HG02852 (cell line): Measurements from ENCODE around the gene SYNDIG1.

ENCODE experiments used
- ATAC-seq: cut with Tn5 transposase; IDR thresholded peaks from one replicate; pipeline ENCODE4 v1.9.1; 2021; ENCODE audit warnings: mild to moderate bottlenecking, moderate library complexity; ENCODE audit not compliant: unreplicated experiment

The SYNDIG1 gene

GRCh38 chr20:24559114-24559732, 89.8 kb downstream of the SYNDIG1 start:
- ATAC-seq = no peak

DNA sequence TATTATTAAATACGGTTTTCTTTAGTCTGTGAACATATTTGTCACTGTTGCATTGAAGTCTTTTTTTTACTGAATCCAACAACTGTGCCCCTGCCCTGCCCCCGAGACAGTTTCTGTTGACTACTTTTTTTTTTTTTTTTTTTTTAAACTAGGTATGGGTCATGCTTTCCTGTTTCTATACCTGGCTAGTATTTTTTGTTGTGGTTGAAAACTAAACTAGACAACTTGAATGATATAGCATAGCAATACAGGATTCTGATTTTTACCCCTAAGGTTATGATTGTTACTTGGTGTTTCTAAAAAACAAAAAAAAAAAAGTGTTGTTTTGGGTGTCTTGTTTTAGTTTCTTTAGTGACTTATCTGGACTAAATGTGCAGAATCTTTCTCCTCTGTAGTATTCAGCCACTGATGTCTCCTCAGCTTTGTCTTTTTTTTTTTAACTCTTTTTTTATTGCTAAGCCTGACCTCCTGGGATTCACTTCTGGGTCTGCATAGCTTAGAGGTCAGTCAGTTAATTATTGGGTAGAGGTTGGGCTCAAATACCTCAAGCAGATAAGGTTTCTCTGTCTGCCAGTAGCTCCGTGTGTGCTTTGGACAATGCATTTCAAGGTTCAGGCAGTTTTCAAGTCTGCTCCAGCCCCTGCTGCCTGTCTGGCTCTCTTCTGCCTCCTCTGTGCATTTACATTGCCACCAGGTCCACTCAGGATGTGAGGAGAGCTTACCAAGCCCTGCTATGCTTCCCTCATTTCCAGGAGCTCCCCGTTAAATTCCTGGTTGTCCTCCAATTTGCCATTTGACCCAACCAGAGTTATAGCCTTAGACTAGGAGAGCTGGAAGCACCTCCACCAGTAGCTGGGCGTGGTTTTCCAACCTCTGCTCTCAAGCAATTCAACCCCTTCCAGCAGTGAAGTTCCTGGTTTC, 91.4 kb downstream of the SYNDIG1 start:
- ATAC-seq = no peak

DNA sequence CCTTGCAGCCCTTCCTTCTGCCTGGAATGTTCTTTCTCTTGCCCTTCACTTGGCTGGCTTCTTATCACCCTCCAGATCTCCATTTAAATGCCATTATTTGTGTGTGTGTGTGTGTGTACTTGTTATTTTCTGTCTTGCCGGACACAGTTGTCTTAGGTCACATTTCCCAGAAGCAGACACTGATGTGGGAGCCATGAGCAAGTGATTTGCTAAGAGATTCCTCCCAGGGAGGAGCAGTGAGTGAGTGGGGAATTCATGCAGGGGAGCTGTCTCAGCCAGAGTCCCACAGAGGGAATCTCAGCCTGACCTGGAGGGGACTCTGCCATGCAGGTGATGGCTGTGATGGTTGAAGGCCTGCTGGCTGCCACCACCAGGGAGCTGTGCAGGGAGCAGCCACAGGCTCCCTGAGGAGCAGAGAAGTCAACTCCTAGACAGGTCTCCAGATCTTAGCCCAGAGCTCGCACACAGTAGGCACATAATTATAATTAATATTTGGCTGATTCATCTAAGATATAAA, 96.5 kb downstream of the SYNDIG1 start:
- ATAC-seq = no peak

- no peak for ATAC-seq
Measured at GRCh38 chr20:24566656-24567055, 97.2 kb downstream of the SYNDIG1 start.

GRCh38 chr20:24567508-24567907, 98.1 kb downstream of the SYNDIG1 start:
- no peak for ATAC-seq

- ATAC-seq = no peak
Measured at GRCh38 chr20:24568842-24569241, 99.4 kb downstream of the SYNDIG1 start.

DNA sequence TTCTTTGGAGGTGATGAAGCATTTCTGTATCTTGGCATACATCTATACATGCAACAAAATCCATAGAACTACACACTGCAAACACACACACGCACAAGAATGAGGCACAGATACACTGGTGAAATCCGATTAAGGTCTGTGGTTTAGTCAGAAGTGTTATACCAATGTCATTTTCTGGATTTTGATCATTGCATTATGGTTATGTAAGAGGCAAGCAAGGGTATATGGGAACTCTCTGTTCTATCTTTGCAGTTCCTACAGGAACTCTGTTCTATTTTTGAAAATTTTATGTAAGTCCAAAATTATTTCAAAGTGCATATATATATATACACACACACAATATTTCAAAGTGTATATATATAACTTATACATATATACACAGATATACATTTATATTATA, 101.7 kb downstream of the SYNDIG1 start:
- no peak for ATAC-seq

GRCh38 chr20:24572140-24572539, 102.7 kb downstream of the SYNDIG1 start:
- no peak for ATAC-seq

- no peak for ATAC-seq
Measured at GRCh38 chr20:24572862-24573261, 103.4 kb downstream of the SYNDIG1 start.

GRCh38 chr20:24573557-24573956, 104.1 kb downstream of the SYNDIG1 start:
- ATAC-seq = no peak

DNA sequence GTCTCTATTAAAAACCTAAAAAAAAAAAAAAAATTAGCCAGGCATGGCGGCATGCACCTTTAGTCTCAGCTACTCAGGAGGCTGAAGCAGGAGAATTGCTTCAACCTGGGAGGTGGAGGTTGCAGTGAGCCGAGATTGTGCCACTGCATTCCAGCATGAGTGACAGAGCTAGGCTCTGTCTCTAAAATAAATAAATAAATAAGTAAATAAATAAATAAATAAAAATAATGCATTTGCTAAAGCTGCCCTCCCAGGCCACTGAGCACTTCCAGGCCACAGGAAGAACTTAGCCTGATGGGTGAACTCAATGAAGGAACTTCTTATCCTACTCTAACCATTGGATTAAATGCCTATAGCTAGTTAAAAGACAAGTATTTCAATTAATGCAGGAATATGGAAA, 104.9 kb downstream of the SYNDIG1 start:
- ATAC-seq = no peak

- no peak for ATAC-seq
Measured at GRCh38 chr20:24574797-24575196, 105.4 kb downstream of the SYNDIG1 start.

DNA sequence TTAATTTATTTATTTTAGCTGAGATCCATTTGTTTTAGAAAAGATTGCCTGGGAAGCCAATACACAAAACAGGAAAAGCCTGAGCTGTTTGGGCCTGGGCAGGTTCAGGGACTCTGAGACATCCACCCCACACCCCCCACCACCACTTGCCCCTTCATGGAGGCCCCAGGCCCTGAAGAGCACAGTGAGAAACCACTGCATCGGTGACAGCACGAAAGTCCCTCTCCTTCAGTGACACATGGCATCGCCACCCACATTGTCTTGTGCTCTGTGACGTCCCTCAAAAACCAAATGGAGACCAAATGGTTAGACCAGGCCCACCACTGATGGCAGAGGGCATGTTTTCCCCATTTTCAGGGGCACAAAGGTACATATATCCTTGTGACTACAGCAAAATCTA, 106.4 kb downstream of the SYNDIG1 start:
- no peak for ATAC-seq

DNA sequence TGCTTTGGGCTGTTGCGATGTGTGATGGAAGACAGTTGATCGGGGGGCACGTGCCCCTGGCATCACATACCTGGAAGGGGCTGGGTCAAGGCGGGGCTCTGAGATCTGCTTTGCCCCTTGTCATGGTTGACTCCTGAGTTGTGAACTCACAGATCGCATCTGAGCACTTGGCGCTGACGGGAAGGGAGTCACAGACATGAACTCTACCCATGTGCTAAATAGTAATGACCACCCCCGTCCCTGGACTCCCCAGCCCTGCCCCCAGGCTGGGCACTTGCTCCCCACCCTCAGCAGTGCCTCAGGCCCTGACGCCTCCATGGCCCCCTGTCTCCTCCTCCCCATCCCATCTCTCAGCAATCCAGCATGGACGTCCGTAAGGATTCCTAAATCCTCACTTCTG, 107.0 kb downstream of the SYNDIG1 start:
- ATAC-seq = no peak

GRCh38 chr20:24577271-24577909, 108.0 kb downstream of the SYNDIG1 start:
- no peak for ATAC-seq

DNA sequence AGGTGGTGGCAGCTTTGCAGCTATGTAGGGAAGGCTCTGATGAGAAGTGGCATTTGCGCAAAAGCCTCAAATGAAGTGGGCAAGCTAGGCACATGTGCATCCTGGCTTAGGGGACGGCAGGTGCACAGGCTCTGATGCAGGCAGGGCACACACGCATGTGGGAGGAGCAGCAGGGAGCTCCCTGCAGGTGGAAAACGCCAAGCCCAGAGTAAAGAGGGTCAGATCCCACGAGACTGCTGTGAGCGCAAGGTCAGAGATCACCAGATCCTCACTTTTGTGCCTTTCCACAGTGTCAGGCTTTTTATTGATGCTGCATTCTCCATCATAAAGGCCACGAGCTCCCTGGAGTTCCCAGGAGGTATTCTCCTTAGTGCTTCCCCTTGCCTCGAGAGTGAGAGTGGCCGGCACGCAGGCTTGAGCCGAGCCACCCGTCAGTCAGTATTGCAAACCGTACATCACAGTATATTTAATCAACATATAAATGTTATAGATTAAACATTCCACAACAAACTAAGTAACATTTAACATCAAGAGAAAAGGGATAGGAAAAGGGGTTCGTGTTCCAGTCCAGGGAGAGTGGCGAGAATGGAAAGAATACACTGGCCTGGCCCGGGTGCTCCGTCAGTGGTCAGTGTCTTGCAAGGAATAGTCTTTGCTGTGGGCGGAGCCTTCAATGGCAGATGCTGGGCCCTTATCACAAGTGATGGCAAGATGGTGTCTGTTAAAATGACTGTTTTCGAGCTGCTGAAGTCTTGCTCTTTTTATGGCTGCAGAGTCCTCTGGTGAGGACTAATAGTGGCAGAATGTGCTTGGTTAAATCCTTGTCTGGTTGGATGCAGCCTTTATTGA, 109.4 kb downstream of the SYNDIG1 start:
- ATAC-seq = no peak

GRCh38 chr20:24579475-24579874, 110.0 kb downstream of the SYNDIG1 start:
- ATAC-seq = no peak

DNA sequence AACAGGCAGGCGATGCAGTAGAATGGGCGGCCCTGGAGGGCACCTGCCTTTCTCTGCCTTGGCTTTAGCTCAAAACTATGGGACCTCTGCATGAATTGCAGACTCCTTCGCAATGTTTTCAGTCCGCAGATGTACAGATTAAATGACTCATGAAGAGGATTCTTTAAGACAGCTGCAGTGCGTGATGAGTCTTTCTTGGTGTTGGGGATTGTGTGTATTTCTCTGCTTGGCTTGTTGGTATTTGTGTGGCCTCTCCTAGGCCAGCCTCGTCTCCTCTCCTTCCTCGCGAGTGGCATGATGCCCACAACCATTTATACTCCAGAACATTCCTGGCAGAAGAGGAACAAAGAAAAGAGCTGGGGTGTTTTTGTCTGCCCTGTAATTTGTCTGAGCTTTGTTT, 110.6 kb downstream of the SYNDIG1 start:
- no peak for ATAC-seq

DNA sequence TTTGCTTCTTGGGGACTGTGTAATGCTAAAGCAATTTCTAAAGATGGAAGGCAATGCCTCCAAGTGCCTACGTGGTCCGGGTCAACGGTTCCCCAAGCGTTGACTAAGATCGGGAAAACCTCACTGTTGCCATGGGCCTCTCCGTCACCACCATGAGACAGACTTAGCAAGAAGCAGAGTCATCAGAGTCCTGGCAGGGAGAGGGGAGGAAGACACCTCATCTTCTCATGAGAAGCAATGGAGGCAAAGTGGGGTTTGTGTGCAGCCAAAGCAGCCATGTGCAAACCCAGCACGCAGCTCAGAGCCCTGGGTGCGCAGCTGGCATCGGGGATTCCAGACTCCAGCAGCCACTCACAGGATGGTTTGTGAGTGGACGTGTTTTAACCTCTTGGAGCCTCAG, 111.4 kb downstream of the SYNDIG1 start:
- no peak for ATAC-seq

GRCh38 chr20:24581443-24582170, 112.2 kb downstream of the SYNDIG1 start:
- ATAC-seq = no peak
